ENCODE measurements around the gene TMED5. TPM values are rescaled to one million over a fixed set of nuclear protein-coding genes. Genes with fewer than 3 reads are reported as not detected.

Gene TMED5
- total and polyA plus RNA-seq, 4 donors, result 15.1 to 132 (median 56.4) TPM

DNA sequence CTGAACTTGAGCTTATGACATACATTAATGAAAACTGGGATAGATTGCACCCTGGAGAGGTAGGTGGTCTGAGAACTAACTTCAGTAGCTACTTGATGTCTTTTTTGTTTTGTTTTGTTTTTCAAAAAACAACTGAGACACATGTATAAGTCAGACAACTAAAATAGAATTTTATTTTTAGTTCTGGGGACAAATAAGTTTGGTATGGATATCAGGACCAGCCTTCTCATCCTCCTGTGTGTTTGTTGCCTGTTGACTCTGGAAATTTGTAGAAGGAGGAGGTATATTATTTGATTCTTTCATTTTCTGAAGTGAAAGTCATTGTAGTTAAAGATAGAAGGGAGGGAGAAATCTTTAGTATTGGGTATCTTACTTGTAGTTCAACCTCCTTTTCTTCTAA lies 59.6 kb downstream of the TMED5 start:
- Histone ChIP-seq H3K36me3 (ENCODE audit: control insufficient read depth in 4 of 4, insufficient read depth in 4 of 4, low read length in 4 of 4) (peaks cover 0 to 19% (median 12%) of the 10 kb centered on the region in 4 donors), H3K4me3 (no peak overlapping the region), H3K4me1 (ENCODE audit: control insufficient read depth in 5 of 5, insufficient read depth in 5 of 5, low read length in 5 of 5) (no peaks in the 10 kb centered on the region), H3K27me3 (ENCODE audit: control insufficient read depth in 3 of 3, insufficient read depth in 3 of 3, low read length in 2 of 3) (no peaks in the 10 kb centered on the region), H3K27ac (ENCODE audit: low read depth in 1 of 2, low read length in 1 of 2) (no peak overlapping the region), H3K9ac (ENCODE audit: insufficient read depth in 1 of 2, low read length in 2 of 2) (no peak overlapping the region), H3K9me3 (ENCODE audit: control insufficient read depth in 4 of 4, insufficient read depth in 3 of 4, low read length in 3 of 4) (no peaks in the 10 kb centered on the region)
- ATAC-seq (ENCODE audit: insufficient read depth, low FRiP score) (no peak), DNase-seq (no peak)
- TF ChIP-seq, protein P1, sequence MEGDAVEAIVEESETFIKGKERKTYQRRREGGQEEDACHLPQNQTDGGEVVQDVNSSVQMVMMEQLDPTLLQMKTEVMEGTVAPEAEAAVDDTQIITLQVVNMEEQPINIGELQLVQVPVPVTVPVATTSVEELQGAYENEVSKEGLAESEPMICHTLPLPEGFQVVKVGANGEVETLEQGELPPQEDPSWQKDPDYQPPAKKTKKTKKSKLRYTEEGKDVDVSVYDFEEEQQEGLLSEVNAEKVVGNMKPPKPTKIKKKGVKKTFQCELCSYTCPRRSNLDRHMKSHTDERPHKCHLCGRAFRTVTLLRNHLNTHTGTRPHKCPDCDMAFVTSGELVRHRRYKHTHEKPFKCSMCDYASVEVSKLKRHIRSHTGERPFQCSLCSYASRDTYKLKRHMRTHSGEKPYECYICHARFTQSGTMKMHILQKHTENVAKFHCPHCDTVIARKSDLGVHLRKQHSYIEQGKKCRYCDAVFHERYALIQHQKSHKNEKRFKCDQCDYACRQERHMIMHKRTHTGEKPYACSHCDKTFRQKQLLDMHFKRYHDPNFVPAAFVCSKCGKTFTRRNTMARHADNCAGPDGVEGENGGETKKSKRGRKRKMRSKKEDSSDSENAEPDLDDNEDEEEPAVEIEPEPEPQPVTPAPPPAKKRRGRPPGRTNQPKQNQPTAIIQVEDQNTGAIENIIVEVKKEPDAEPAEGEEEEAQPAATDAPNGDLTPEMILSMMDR (IDR thresholded peaks at IDR 0.05; ENCODE audit: control extremely low read depth, extremely low read depth), result no peak

DNA sequence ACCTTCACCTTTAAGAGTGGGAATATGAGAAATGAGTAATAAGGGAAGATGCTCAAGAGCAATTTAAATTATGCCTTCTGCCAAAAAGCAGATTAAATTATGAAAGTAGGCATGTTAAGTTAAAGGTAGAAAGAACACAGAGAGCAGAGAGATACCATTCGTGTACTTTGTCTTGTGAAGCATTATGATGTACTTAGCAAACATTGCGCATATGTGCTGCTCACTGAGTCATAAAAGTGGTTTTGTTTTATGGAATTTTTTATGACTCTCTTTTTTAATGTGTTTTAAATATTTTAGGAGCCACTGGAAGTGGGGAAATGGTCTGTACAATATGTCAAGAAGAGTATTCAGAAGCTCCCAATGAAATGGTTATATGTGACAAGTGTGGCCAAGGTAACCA lies 65.8 kb downstream of the TMED5 start:
- H3K9ac ChIP-seq (ENCODE audit: insufficient read depth in 1 of 2, low read length in 2 of 2), result no peak overlapping the region
- DNase-seq (no peak), ATAC-seq (ENCODE audit: insufficient read depth, low FRiP score) (no peak)
- TF ChIP-seq, protein P1 (IDR thresholded peaks at IDR 0.05; ENCODE audit: control extremely low read depth, extremely low read depth), result no peak
- no peaks in the 10 kb centered on the region for H3K4me1 ChIP-seq (ENCODE audit: control insufficient read depth in 5 of 5, insufficient read depth in 5 of 5, low read length in 5 of 5)
- H3K9me3 ChIP-seq (ENCODE audit: control insufficient read depth in 4 of 4, insufficient read depth in 3 of 4, low read length in 3 of 4), result no peaks in the 10 kb centered on the region
- no peaks in the 10 kb centered on the region for H3K27me3 ChIP-seq (ENCODE audit: control insufficient read depth in 3 of 3, insufficient read depth in 3 of 3, low read length in 2 of 3)
- peaks cover 0 to 18% (median 14%) of the 10 kb centered on the region in 4 donors for H3K36me3 ChIP-seq (ENCODE audit: control insufficient read depth in 4 of 4, insufficient read depth in 4 of 4, low read length in 4 of 4)
- no peak overlapping the region for H3K4me3 ChIP-seq
- H3K27ac ChIP-seq (ENCODE audit: low read depth in 1 of 2, low read length in 1 of 2), result no peak overlapping the region
- 98 to 100% methylated on average over 2 of the region's 2 CpGs for WGBS, 2 donors

DNA sequence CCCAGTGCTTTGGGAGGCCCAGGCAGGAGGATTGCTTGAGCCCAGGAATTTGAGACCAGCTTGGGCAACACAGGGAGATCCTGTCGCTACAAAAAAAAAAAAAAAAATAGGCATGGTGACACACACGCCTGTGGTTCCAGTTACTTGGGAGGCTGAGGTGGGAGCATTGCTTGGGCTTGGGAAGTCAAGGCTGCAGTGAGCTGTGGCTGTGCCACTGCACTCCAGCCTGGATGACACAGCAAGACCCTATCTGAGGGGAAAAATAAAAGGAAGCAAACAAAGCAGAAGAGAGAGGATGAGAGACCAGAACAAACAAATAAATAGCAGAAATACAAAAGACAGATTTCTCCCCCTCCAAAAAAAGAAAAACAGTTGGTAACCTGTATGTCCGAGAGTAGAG lies 67.1 kb downstream of the TMED5 start:
- ATAC-seq (ENCODE audit: insufficient read depth, low FRiP score), result no peak
- TF ChIP-seq, protein P1 (IDR thresholded peaks at IDR 0.05; ENCODE audit: control extremely low read depth, extremely low read depth), result no peak
- no peak overlapping the region for H3K27ac ChIP-seq (ENCODE audit: low read depth in 1 of 2, low read length in 1 of 2)
- H3K4me3 ChIP-seq, result no peak overlapping the region
- H3K9ac ChIP-seq (ENCODE audit: insufficient read depth in 1 of 2, low read length in 2 of 2), result no peak overlapping the region
- 90 to 97% methylated on average over 3 of the region's 3 CpGs for WGBS, 2 donors
- H3K27me3 ChIP-seq (ENCODE audit: control insufficient read depth in 3 of 3, insufficient read depth in 3 of 3, low read length in 2 of 3), result no peaks in the 10 kb centered on the region
- H3K4me1 ChIP-seq (ENCODE audit: control insufficient read depth in 5 of 5, insufficient read depth in 5 of 5, low read length in 5 of 5), result no peaks in the 10 kb centered on the region
- H3K36me3 ChIP-seq (ENCODE audit: control insufficient read depth in 4 of 4, insufficient read depth in 4 of 4, low read length in 4 of 4), result peaks cover 0 to 21% (median 12%) of the 10 kb centered on the region in 4 donors
- H3K9me3 ChIP-seq (ENCODE audit: control insufficient read depth in 4 of 4, insufficient read depth in 3 of 4, low read length in 3 of 4), result peaks cover 0 to 1% (median 0%) of the 10 kb centered on the region in 4 donors
- DNase-seq, result no peak

DNA sequence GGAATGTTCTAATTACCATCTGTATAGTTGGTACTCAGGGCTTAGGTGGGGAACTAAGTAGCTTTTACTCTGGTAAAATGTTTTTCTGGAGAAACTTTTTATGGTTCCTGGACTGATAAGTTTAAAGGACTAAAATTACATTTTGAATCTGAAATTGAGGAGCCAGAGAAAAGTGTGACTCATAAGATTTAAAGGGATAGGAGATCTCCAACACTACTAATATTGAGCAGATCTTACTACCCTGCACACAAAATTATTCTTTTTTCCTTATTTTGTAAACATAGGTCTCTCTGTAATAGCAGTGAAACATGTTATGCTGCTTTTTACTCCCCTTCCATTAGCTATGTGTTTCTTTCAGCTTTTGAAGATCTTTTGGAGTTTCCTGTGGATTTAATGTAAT lies 68.7 kb downstream of the TMED5 start:
- DNase-seq (no peak), ATAC-seq (ENCODE audit: insufficient read depth, low FRiP score) (no peak)
- H3K36me3 ChIP-seq (ENCODE audit: control insufficient read depth in 4 of 4, insufficient read depth in 4 of 4, low read length in 4 of 4), result peaks cover 2 to 27% (median 8%) of the 10 kb centered on the region in 4 donors
- H3K4me3 ChIP-seq, result no peak overlapping the region
- H3K27me3 ChIP-seq (ENCODE audit: control insufficient read depth in 3 of 3, insufficient read depth in 3 of 3, low read length in 2 of 3), result no peaks in the 10 kb centered on the region
- TF ChIP-seq, protein P1 (IDR thresholded peaks at IDR 0.05; ENCODE audit: control extremely low read depth, extremely low read depth), result no peak
- H3K27ac ChIP-seq (ENCODE audit: low read depth in 1 of 2, low read length in 1 of 2), result no peak overlapping the region
- no peaks in the 10 kb centered on the region for H3K4me1 ChIP-seq (ENCODE audit: control insufficient read depth in 5 of 5, insufficient read depth in 5 of 5, low read length in 5 of 5)
- peaks cover 0 to 3% (median 0%) of the 10 kb centered on the region in 4 donors for H3K9me3 ChIP-seq (ENCODE audit: control insufficient read depth in 4 of 4, insufficient read depth in 3 of 4, low read length in 3 of 4)
- H3K9ac ChIP-seq (ENCODE audit: insufficient read depth in 1 of 2, low read length in 2 of 2), result no peak overlapping the region
